ENCODE measurements around the gene DDX31.

DNA sequence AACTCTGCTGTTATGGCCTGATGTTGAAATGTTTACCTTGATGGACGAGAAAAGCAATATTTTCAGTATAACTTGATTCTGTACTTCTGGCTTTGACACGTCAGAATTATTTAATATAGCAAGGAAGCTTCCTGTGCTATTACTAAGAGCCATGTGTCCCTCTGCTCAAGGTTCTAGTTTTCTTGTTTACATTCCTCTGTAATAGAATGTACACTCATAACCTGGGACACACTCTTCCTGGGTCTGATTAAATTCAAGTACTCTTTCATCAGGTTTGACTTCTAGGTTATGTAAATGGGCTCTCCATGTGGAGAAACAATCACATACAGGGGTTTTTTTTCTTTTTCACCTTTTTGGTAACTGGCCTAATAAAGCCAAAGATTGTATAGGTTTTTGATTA lies 33.6 kb upstream of the DDX31 start:
- TF ChIP-seq CTCF (IDR thresholded peaks at IDR 0.05) (no peak), POLR2A (IDR thresholded peaks at IDR 0.05) (no peak)
